ENCODE results near the gene HYAL3.

HYAL3 gene

GRCh38 chr3:50327943-50328691 lies 28.9 kb upstream of the HYAL3 start, which contains the start of gene TUSC2:
TSS of gene TUSC2 (minus strand) at chr3:50328223. CDS start at chr3:50328099, 124 bp downstream.
- DNase-seq = peak; percentile 98

- DNase-seq = no peak
Observed at GRCh38 chr3:50327129-50327528, 27.9 kb upstream of the HYAL3 start.

DNA sequence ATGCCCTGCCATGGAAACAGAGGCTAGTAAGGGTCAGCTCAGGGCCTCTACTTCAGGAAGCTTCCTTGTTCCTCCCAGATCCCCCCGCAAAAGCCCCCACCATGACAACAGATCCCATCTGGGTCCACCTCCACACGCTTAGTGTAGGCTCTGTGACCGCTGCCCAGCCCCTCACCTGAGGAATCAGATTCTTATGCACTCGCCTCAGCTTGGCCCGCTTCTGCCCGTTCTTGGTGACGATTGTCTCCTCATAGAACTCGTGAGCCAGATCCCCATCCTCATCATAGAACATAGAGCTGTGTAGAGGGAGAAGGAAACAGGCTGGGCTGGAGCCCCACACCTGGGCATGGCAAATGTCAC lies 27.0 kb upstream of the HYAL3 start:
- no peak for DNase-seq

DNA sequence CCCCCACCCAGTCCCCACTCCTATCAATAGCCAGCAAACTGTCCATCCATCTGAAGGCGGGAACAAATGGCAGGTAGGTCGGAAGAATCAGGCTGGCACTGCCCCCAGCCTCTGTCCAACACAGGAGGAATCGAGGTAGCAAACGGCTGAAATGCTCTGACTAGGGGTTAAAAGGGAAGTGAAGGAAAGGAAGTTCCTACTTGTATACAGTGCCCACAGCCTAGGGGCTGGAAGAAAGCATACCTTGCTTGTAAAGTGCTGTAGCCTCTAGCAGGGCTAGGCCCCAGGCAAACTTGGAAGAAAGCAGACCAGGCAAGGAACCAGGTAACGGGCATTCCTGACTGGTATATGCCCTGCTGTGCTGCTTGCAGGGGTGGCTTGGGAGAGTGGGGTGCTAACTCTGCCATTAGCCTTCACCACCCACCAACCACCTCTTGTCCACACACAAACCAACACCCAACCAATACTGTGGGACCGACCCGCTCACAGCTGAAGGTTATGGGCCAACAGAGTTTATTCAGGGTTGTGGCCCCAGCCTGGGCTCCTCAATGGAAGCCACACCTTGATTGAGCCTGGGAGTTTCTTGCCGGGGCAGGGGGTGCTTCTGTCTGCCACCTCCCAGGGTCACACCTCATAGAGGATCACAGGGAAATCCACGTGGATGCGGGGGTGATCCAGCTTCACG lies 26.4 kb upstream of the HYAL3 start:
- no peak for DNase-seq

DNA sequence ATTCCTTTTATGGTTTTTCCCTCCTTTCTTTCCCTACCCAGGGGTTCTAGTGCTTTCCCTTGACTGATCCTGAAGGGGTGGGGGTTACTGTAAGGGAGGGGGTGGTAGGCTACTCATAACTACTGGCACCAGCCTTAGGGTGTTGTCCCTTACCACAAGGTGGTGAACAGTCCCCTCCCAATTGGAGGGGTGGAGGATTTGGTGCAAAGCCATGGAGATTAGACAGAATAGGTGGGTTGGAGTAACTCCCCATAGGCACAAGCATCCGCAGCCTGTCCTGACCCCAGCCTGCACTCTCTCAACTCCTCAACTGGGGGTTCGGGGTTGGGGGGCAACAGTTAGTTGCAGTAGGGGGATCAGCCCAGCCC lies 25.9 kb upstream of the HYAL3 start:
- no peak for DNase-seq

DNA sequence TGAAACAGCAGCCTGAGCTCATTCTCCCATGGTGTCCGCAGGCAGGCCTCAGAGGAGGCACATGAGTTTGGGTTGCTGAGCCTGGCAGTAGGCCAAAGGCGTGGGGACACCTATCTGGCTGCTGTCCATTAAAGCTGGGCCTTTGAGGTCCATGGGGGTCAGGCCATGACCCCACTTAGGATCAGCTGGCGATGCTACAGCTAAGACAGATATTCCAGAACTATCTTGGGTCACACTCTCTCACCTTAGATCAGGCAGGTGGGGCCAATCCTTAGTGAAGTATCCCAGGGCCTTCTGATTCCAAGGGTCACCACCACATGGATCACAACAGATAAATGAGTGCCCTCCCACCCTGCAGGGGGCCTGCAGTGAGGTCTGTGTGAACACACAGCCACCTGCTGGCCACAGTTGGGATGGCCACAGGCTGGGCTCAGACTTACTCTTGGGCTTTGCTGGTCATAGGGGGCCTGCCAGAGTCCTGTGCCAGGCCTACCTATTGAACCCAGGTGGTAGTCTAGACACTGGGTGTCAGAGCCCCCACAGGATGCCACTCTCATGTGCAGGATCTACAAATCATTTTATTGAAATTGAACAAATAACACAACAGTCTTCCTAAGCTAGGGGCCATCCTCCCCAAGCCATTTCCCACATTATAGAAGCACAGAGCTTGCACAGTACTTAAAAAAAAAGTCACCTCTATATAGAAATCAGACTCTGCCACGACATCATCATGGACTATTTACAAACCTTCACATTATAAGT lies 25.3 kb upstream of the HYAL3 start:
- peak; percentile 89 for DNase-seq

GRCh38 chr3:50323614-50324199 lies 24.5 kb upstream of the HYAL3 start:
- DNase-seq = peak; percentile 48

- DNase-seq = peak; percentile 50
Observed at GRCh38 chr3:50323092-50323600, 23.9 kb upstream of the HYAL3 start.

GRCh38 chr3:50322386-50323091 lies 23.3 kb upstream of the HYAL3 start, which contains the start of gene HYAL2:
TSS of gene HYAL2 (minus strand) at chr3:50322745. CDS start at chr3:50320489, 2,256 bp downstream.
- DNase-seq = no peak

- no peak for DNase-seq
Observed at GRCh38 chr3:50322115-50322385, 22.8 kb upstream of the HYAL3 start.

DNA sequence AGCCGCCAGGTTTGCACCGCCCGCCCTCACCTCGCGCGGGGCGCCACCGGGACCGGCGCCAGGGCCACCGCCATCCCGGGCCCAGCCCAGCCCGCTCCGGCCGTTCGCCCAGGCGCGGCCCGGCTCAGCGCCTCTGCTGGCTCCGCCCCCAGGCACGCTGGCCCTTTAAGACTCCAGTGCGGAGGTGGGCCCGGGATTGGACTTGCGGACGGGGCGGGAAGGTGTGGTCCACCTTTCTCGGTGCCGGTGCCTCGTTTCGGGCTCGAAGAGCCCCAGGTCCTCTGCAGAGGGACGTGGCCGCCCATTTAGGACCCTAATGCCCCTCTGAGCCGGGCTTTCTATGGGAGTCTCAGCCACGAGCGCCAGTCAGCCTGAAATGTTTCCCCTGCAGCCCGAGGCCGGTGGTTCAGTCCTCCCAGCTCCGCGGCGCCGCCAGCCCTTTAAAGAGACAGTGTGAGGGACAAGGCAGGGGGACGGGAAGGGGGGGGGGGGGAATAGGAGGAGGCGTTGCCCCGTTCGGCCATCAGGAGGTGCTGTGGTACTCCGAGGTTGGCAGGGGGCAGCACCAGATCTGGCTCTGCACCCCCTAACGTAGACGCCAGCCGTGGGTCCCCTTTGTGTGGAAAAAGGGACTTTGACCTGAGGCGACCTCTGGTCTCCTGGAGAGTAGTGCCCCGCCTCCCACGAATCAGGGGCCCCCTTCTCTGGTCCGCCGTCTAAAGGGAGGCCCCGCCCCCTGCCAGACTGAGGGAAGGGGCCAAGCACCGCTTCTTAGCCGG lies 22.3 kb upstream of the HYAL3 start:
- peak; percentile 94 for DNase-seq

- peak; percentile 85 for DNase-seq
Observed at GRCh38 chr3:50320853-50321335, 21.7 kb upstream of the HYAL3 start.

DNA sequence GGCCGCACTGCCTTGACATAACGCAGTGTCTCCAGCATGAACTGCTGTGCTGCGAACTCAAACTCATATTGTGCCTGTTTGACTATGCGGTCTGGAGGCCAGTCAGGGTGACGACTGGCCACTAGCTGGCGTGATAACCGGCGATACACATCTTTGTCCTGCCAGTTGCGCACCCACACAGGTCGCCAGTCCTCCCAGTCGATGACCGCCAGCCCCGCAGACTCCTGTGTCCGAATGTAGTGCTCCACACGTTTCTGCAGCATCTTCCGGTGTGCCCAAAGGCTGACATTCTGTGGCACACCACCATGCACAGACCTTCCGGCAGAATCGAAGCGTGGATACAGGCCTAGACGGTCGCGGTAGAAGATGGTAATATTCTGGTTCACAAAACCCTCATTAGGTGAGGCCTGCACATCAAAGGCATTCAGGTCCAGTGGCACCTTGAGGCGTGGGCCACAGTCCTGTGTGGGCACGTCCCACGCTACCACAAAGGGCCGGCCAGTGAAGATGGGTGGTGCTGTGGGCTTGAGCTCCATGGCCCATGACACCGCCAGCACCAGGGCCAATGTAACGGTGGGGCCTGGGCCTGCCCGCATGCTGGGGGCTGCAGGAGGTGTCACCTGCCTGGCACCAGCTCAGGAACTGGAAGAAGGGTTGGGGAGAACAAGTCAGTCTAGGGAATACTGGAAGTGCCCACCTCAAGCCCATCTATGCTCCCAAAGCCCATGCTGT lies 20.9 kb upstream of the HYAL3 start:
- no peak for DNase-seq

GRCh38 chr3:50319181-50319893 lies 20.1 kb upstream of the HYAL3 start:
- DNase-seq = peak; percentile 45

DNA sequence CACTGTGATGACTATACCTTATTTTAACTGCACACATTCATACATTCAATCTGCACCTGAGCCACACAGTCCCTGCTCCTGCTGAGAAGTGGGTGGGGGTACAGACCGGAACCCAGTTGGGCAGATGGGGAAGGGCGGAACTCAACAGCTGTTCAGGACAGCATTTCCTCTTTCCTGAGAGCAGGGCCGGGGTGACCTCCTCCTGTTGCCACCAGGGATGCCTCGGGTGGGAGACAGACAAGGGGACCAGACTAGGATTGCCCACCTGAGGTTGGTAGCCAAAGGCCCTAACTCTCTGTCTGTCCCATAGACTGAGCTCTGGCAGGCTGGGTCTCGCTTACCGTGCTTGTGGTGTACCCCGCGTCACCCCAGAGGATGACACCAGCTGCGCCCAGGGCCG lies 19.4 kb upstream of the HYAL3 start:
- DNase-seq = no peak

DNA sequence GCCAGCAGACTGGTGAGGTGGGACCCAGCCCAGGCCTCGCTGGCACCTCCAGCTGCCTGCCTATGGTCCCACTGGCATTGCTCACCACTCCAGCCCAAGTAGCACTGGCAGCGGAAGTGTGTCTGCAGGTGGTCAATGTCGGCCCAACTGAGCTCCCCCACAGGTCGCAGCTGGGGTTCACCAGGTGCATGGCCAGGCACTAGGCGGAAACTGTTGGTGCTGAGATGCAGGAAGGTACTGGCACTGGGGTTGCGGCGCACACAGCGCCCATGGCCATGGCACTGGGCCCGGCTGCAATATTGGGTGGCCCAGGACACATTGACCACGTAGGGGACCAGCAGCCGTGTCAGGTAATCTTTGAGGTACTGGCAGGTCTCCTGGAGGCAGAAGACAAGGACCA lies 19.0 kb upstream of the HYAL3 start:
- no peak for DNase-seq

DNA sequence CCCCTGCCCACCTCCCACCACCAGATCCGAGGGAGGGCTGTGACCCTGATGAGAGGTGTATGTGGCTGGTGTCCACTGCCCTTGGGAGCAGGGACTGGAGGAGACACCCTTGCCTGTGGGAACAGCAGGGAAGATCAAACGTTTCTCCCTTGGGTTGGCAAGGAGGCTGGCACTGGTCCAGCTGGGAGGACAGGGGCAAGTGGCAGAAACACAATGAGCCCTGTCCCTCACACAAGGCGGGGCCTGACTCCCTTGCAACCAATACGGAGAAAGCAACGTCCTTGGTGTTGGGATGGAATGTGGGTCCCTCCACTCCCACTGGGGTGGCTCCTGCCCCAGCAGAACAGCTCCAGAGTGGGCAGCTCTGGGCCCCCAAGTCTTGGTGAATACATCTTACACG lies 18.1 kb upstream of the HYAL3 start:
- DNase-seq = no peak

- peak; percentile 98 for DNase-seq
Observed at GRCh38 chr3:50316657-50317242, 17.5 kb upstream of the HYAL3 start.

- DNase-seq = no peak
Observed at GRCh38 chr3:50314816-50315215, 15.6 kb upstream of the HYAL3 start.

- no peak for DNase-seq
Observed at GRCh38 chr3:50314342-50314741, 15.1 kb upstream of the HYAL3 start.

Measured in islet precursor cell (in vitro differentiated cells).